GM20000 (cell line): ENCODE data around the gene ANXA6.

Source experiments
- DNase-seq: peaks from one replicate; pipeline ENCODE4 v3.0.0; 2012; ENCODE audit warnings: low spot score
- TF ChIP-seq, protein P1 (sequence below): IDR thresholded peaks from 2 replicates; pipeline ENCODE4 v1.5.1; 2012; ENCODE audit warnings: mild to moderate bottlenecking, control low read depth; ENCODE audit errors: extremely low read depth, missing control alignments

The ANXA6 gene

DNA sequence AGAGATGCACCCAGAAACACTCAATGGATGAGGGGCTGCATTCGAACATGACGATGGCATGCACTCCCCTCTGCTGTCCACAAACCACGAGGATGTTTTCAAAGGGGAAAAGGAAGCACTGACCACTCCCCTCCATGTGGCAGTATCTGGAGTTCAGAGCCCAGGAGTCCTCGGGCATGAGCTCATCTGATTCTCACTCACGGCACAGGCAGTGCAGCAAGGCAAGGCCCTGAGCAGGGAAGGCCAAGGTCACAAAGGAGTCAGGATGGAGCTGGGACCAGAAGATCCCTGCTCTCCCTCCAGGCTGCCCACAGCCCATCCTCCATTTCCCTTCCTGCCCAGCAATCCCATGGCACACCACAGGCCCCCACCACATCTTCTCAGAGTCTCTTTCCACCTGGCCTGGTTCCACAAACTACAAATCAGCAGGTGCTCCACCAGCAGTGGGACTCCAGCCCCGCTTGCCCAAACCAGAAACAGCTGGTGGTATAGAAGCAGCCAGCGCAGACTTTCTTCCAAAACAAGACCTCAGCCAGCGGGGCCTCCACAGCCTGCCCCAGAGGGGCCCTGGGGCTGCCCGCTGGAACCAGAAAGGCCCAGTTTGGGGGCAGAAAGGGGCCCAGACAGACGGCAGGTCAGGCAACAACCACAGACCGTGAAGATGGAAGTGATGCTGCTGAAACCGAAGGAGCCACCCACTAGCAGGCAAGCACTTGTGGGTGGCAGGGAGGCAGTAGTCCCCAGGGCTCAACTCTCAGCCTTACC is 89.0 kb downstream of the ANXA6 start:
- DNase-seq = no peak
- TF ChIP-seq, protein P1, sequence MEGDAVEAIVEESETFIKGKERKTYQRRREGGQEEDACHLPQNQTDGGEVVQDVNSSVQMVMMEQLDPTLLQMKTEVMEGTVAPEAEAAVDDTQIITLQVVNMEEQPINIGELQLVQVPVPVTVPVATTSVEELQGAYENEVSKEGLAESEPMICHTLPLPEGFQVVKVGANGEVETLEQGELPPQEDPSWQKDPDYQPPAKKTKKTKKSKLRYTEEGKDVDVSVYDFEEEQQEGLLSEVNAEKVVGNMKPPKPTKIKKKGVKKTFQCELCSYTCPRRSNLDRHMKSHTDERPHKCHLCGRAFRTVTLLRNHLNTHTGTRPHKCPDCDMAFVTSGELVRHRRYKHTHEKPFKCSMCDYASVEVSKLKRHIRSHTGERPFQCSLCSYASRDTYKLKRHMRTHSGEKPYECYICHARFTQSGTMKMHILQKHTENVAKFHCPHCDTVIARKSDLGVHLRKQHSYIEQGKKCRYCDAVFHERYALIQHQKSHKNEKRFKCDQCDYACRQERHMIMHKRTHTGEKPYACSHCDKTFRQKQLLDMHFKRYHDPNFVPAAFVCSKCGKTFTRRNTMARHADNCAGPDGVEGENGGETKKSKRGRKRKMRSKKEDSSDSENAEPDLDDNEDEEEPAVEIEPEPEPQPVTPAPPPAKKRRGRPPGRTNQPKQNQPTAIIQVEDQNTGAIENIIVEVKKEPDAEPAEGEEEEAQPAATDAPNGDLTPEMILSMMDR = no peak

DNA sequence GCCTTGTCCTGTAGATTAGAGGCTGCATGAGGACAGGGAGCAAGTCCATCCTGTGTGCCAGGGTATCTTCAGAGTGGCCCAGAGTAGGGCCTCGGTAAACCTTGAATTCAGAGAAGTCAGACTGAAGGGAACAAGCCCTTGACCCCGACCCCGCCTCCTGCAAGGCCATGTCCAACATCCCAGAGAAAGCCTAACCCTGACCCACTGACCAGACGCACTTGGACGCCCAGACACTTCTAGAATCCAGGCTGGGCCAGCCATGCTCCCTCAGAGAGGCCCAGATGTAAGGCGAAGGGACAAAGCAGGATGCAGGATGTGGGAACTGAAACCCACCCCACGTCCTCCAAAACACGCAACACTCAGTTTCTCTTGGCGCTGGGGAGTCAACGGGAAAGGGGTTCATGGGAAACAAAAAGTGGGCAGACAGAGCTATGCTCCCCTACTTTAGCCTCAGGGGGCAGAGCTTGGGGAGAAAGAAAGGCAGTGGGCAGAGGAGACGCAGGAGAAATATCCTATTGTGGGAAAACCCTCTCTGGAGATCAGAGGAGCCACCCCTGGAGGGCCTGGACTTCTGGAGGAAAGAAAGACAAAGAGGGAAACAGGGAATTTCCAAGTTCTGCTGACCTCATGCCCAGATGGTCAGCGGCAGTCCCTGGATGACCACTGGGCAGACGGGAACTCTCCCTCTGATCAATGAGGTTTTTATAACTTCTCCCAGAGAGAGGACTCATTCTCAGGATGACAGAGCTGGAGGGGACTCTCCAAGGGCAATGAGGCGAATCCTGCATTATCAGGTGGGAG is 89.7 kb downstream of the ANXA6 start:
- DNase-seq = no peak
- TF ChIP-seq, protein P1 = no peak

DNA sequence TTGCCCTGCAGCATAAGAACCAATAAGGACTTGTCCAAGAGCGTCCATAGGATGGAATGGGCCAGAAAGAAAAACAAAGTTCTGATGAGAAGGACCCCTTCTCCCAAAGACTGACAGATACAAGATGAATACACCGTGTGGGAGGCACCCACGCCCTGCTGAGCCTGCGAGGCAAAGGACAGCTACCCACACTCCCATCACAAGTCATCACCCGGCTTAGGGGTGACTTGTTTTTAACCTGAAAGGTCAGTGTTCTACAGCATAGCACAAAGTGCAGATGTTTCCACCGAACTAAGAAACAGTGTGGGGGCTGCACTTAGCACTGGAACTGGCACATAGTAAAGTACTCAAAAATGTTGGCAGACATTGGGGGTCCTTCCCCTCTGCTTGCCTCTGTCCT is 90.7 kb downstream of the ANXA6 start:
- TF ChIP-seq, protein P1 = no peak
- no peak for DNase-seq

GRCh38 chr5:151065609-151066008 is 92.0 kb downstream of the ANXA6 start:
- DNase-seq = no peak
- TF ChIP-seq, protein P1 = no peak

- DNase-seq = no peak
- TF ChIP-seq, protein P1 = no peak
Measured at GRCh38 chr5:151064916-151065499, 92.6 kb downstream of the ANXA6 start.

DNA sequence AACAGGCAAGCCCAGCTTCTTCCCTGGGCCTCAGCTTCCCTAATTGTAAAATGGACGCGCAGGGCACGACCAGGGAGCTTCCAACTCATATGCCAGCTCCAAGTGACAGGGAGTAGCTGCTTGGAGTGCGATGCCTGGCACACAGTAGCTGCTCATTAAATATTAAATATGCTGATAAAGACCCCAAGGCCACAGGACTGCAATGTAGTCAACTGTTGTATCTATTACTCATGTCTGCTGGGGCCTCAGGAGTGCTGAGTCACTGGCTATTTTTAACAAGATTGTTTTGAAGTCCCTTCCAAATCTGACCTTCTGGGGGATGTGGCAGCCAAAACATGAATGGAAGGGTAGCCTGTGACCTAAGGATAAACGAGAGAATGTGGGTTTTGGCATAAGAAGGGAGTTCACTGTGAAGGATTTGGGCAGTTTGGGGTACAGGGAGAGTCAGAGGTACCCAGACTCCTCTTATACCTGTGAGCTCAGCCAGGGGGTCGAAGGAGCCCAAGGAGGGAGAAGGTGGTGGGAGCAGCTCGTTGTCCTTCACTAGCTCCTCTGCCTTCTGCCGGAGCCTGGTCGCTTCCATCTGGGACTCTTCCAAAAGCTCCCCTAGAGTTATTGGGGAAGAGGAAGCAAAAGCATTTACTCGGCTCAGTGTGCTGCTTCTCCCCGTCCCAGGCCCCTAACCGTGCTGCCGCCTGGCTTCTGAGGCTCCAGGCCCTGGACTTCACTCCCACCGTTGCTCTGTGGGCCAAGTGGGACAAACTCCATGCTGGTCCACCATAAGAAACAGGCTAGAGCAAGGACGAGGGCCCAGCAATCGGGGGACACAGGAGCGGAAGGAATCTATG is 94.2 kb downstream of the ANXA6 start:
- DNase-seq = no peak
- TF ChIP-seq, protein P1 = no peak
